Peyer's patch (tissue), 4 donors: ENCODE data around the gene SYT7. TPM values are rescaled to one million over a fixed set of nuclear protein-coding genes. Genes with fewer than 3 reads are reported as not detected.

ENCODE experiments used
- DNase-seq, 3 donors: peaks; one replicate each; pipeline ENCODE4 v3.0.0-alpha.2; 2017 to 2019
- H3K27ac ChIP-seq, 4 donors: fragments of 200-600 bp; sonication (generic); one replicate each; pipeline ENCODE4 v1.5.1; 2016 to 2019
- H3K27me3 ChIP-seq, 2 donors: fragments of 200-600 bp; sonication (generic); one replicate each; pipeline ENCODE4 v1.5.1; 2019
- H3K36me3 ChIP-seq, 3 donors: fragments of 200-600 bp; sonication (generic); one replicate each; pipeline ENCODE4 v1.5.1; 2016 to 2019
- H3K4me1 ChIP-seq, 4 donors: fragments of 200-600 bp; sonication (generic); one replicate each; pipeline ENCODE4 v1.5.1; 2016 to 2019
- H3K4me3 ChIP-seq, 4 donors: fragments of 200-600 bp; sonication (generic); 1 replicate in 3 of 4; 2 replicates in 1 of 4; pipeline ENCODE4 v1.5.1; 2016 to 2019; ENCODE audit warnings: mild to moderate bottlenecking in 1 of 4
- H3K9me3 ChIP-seq, 4 donors: fragments of 200-600 bp; sonication (generic); one replicate each; pipeline ENCODE4 v1.5.1; 2016 to 2019; ENCODE audit warnings: mild to moderate bottlenecking in 1 of 4
- POLR2A ChIP-seq, 2 donors: fragments of 450-650 bp; IDR thresholded peaks; one replicate each; pipeline ENCODE4 v1.5.1; 2017; ENCODE audit warnings: antibody characterized with exemption in 2 of 2, mild to moderate bottlenecking in 2 of 2, moderate library complexity in 2 of 2
- total RNA-seq, 4 donors: library from RNA; depleted of rRNA; stranded (reverse); fragments of >200 nt; gene quantifications; one replicate each; pipeline ENCODE4 v1.1.0, GENCODE V29; 2016
- TF ChIP-seq, protein P1 (sequence below), 6 experiments: fragments of 450-650 bp in 4 of 6; fragments of 200-600 bp in 2 of 6; sonication (generic) in 1 of 6; IDR thresholded peaks; one replicate each; pipeline ENCODE4 v1.5.1; 2017 to 2019; ENCODE audit warnings: antibody characterized with exemption in 6 of 6, mild to moderate bottlenecking in 3 of 6, moderate library complexity in 1 of 6

SYT7 gene
- total RNA-seq = 10 to 100 TPM in 3 of 4 donors, 1 to 10 TPM in 1; 5.8 to 18.2 (median 12.2) TPM

DNA sequence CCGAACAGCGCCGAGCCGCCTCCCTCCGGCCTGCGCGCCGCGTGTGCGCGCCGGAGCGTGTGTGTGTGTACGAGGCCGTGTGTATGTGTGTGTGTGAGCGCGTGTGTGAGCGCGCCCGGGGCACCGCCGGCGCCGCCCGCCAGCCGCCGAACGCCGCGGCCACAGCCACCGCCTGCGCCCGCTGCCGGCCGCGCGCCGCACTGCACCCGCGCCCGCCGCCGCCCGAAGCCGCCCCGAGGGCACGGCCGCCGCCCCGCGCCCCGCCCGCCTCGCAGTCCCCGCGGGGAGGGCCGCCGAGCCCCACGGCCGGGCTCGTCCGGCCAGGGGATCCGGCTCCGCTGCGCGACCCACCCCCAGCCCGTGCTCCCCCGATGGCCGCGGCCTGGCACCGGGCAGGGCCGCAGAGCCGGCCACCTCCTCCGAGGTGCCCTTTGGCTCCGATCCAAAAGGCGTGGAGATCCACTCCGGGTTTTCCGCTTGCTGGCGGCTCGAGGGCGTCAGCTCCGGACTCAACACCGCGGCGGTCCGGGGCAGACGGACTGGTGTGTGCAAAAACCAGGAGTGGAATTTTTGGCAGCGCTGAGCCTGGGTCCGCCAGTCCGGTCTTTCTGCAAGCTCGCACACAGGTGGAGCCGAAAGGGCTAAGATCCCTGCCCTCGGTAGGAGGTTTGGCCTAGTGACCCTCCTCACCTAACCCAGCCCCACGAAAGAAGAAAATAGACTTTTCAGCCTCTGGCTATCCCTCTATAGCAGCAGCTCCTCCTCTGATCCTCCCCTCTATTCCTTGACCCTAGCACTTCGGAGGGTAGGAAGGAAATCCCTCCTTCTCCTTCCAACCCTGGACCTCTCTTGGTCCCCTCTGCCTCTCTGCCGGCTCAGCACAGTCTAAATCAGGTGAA lies at the start of gene SYT7:
SYT7 (minus strand) TSS at position 47 of the 899 bp plus-strand sequence. CDS start 256 bp downstream, outside the sequence.
- no peaks in the 10 kb centered on the region for H3K9me3 ChIP-seq
- TF ChIP-seq, protein P1, sequence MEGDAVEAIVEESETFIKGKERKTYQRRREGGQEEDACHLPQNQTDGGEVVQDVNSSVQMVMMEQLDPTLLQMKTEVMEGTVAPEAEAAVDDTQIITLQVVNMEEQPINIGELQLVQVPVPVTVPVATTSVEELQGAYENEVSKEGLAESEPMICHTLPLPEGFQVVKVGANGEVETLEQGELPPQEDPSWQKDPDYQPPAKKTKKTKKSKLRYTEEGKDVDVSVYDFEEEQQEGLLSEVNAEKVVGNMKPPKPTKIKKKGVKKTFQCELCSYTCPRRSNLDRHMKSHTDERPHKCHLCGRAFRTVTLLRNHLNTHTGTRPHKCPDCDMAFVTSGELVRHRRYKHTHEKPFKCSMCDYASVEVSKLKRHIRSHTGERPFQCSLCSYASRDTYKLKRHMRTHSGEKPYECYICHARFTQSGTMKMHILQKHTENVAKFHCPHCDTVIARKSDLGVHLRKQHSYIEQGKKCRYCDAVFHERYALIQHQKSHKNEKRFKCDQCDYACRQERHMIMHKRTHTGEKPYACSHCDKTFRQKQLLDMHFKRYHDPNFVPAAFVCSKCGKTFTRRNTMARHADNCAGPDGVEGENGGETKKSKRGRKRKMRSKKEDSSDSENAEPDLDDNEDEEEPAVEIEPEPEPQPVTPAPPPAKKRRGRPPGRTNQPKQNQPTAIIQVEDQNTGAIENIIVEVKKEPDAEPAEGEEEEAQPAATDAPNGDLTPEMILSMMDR (IDR thresholded peaks at IDR 0.05) = peak in 3 of 6 experiments; percentile 25 to 62 (median 39)
- peak in 1 of 2 donors; percentile 93 for TF ChIP-seq POLR2A (IDR thresholded peaks at IDR 0.05)
- peaks cover 6 to 13% (median 10%) of the 10 kb centered on the region in 4 donors for H3K4me1 ChIP-seq
- peak within 1 kb of the TSS; percentile 45 to 87 (median 55) for H3K4me3 ChIP-seq
- peak within 1 kb of the TSS; percentile 51 to 89 (median 62) for H3K27ac ChIP-seq
- H3K36me3 ChIP-seq = no peaks in the 10 kb centered on the region
- DNase-seq = peak; percentile 90 to 97 (median 96)
- H3K27me3 ChIP-seq = peaks cover 0 to 14% of the 10 kb centered on the region in 2 donors

DNA sequence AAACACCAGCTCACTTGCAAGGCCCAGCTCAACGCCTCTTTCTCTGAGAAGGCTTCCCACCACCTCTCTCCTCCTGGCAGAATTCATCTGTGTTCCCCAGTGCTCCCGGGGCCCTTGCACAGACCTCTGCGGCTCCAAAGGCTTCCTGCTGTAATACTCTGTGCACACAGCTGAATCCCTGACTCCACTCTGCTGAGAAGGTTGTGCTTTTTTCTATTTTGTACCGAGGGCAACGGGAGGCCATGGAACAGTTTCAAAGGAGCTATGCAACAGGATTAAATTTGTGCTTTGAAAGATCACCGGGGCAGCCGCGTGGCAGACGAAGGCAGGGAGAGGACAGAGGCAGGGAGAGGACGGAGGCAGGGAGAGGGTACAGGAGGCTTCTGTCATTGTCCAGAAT lies 49.2 kb upstream of the SYT7 start:
- no peaks in the 10 kb centered on the region for H3K36me3 ChIP-seq
- no peak overlapping the region for H3K27ac ChIP-seq
- H3K9me3 ChIP-seq = no peaks in the 10 kb centered on the region
- no peak for TF ChIP-seq POLR2A (IDR thresholded peaks at IDR 0.05)
- TF ChIP-seq, protein P1 (IDR thresholded peaks at IDR 0.05) = no peak
- no peaks in the 10 kb centered on the region for H3K27me3 ChIP-seq
- H3K4me1 ChIP-seq = no peaks in the 10 kb centered on the region
- H3K4me3 ChIP-seq = no peak overlapping the region
- DNase-seq = no peak

- H3K27me3 ChIP-seq = no peaks in the 10 kb centered on the region
- no peaks in the 10 kb centered on the region for H3K4me1 ChIP-seq
- no peak overlapping the region for H3K27ac ChIP-seq
- H3K9me3 ChIP-seq = no peaks in the 10 kb centered on the region
- DNase-seq = no peak
- no peak for TF ChIP-seq POLR2A (IDR thresholded peaks at IDR 0.05)
- TF ChIP-seq, protein P1 (IDR thresholded peaks at IDR 0.05) = no peak
- H3K4me3 ChIP-seq = no peak overlapping the region
- H3K36me3 ChIP-seq = no peaks in the 10 kb centered on the region
Measured at GRCh38 chr11:61629082-61629833, 48.4 kb upstream of the SYT7 start.

DNA sequence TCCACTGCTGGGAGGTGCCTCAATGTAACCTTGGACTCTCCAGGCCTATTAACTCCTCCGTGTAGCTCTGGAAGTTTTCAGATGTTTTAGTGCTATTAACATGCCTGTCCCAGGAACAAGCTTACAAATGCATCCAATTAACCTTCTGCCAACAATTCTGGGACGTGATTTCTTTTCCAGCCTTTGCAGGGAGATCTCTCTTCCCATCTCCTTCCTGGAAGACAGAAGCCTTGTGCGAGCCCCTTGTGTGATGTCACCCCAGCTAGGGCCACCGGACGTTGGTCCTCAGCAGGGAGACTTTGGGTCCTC lies 47.7 kb upstream of the SYT7 start:
- no peaks in the 10 kb centered on the region for H3K9me3 ChIP-seq
- DNase-seq = no peak
- no peaks in the 10 kb centered on the region for H3K27me3 ChIP-seq
- H3K4me3 ChIP-seq = no peak overlapping the region
- H3K27ac ChIP-seq = no peak overlapping the region
- H3K4me1 ChIP-seq = no peaks in the 10 kb centered on the region
- no peak for TF ChIP-seq POLR2A (IDR thresholded peaks at IDR 0.05)
- TF ChIP-seq, protein P1 (IDR thresholded peaks at IDR 0.05) = no peak
- H3K36me3 ChIP-seq = no peaks in the 10 kb centered on the region

GRCh38 chr11:61627850-61628661 lies 47.2 kb upstream of the SYT7 start:
- H3K4me1 ChIP-seq = no peaks in the 10 kb centered on the region
- no peaks in the 10 kb centered on the region for H3K27me3 ChIP-seq
- no peaks in the 10 kb centered on the region for H3K9me3 ChIP-seq
- H3K27ac ChIP-seq = no peak overlapping the region
- peak in 2 of 3 donors; percentile 68 to 73 for DNase-seq
- TF ChIP-seq, protein P1 (IDR thresholded peaks at IDR 0.05) = peak in 5 of 6 experiments; percentile 17 to 76 (median 70)
- TF ChIP-seq POLR2A (IDR thresholded peaks at IDR 0.05) = no peak
- no peak overlapping the region for H3K4me3 ChIP-seq
- H3K36me3 ChIP-seq = no peaks in the 10 kb centered on the region
